Mesodermal cell (in vitro differentiated cells): Measurements from ENCODE around the gene OPCML.

ENCODE experiments used
- H3K27ac ChIP-seq: 2 replicates; pipeline ENCODE4 v1.7.0; 2013; ENCODE audit warnings: mild to moderate bottlenecking, low read depth, low read length, moderate library complexity; ENCODE audit not compliant: severe bottlenecking
- H3K36me3 ChIP-seq: 2 replicates; pipeline ENCODE4 v1.7.1; 2013; ENCODE audit warnings: mild to moderate bottlenecking, low read length, moderate library complexity; ENCODE audit not compliant: control insufficient read depth, insufficient read depth
- H3K4me1 ChIP-seq: one replicate; pipeline ENCODE4 v1.7.1; 2013; ENCODE audit warnings: mild to moderate bottlenecking, low read length; ENCODE audit not compliant: insufficient read depth, control insufficient read depth, poor library complexity, severe bottlenecking
- H3K4me3 ChIP-seq: 2 replicates; pipeline ENCODE4 v1.7.0; 2013; ENCODE audit warnings: low read length, control low read depth, mild to moderate bottlenecking; ENCODE audit not compliant: insufficient read depth, poor library complexity, severe bottlenecking; ENCODE audit errors: extremely low read depth
- H3K9me3 ChIP-seq: 2 replicates; pipeline ENCODE4 v1.7.1; 2013; ENCODE audit warnings: mild to moderate bottlenecking, low read length, moderate library complexity; ENCODE audit not compliant: control insufficient read depth
- WGBS, 2 experiments: methylation state at CpG; one replicate each; pipeline ENCODE4 v1.1.5; 2013; ENCODE audit warnings: missing lambda C conversion rate in 2 of 2; ENCODE audit not compliant: insufficient coverage in 2 of 2; 5-methylcytosine and 5-hydroxymethylcytosine counted together

The OPCML gene

GRCh38 chr11:132904607-132905006 lies 627.7 kb downstream of the OPCML start:
- no peak overlapping the region for H3K4me3 ChIP-seq
- H3K27ac ChIP-seq: no peak overlapping the region
- H3K9me3 ChIP-seq: no peaks in the 10 kb centered on the region
- H3K36me3 ChIP-seq: no peaks in the 10 kb centered on the region
- peaks cover 7% of the 10 kb centered on the region for H3K4me1 ChIP-seq
- 81 to 88% methylated on average over 5 of the region's 5 CpGs for WGBS, 2 experiments

- Histone ChIP-seq H3K27ac (no peak overlapping the region), H3K9me3 (no peaks in the 10 kb centered on the region), H3K4me3 (no peak overlapping the region), H3K4me1 (peaks cover 7% of the 10 kb centered on the region), H3K36me3 (no peaks in the 10 kb centered on the region)
- WGBS, 2 experiments: no CpG with 5 or more reads among the region's 1 CpG
These were observed 628.2 kb downstream of the OPCML start for GRCh38 chr11:132904091-132904490.

GRCh38 chr11:132901638-132902471 lies 630.4 kb downstream of the OPCML start:
- 73 to 81% methylated on average over 4 to 6 of the region's 14 CpGs for WGBS, 2 experiments
- H3K4me3 ChIP-seq: no peak overlapping the region

GRCh38 chr11:132898676-132899075 lies 633.6 kb downstream of the OPCML start:
- Histone ChIP-seq H3K27ac (no peak overlapping the region), H3K36me3 (no peaks in the 10 kb centered on the region), H3K4me1 (peaks cover 7% of the 10 kb centered on the region), H3K9me3 (no peaks in the 10 kb centered on the region), H3K4me3 (no peak overlapping the region)
- WGBS, 2 experiments: 100% methylated on average over 1 of the region's 2 CpGs; no CpG with 5 or more reads in 1 of the 2 experiments

More at GRCh38 chr11:132901638-132902471, 630.4 kb downstream of the OPCML start:
- no peaks in the 10 kb centered on the region for H3K9me3 ChIP-seq
- no peak overlapping the region for H3K27ac ChIP-seq
- no peaks in the 10 kb centered on the region for H3K36me3 ChIP-seq
- peaks cover 7% of the 10 kb centered on the region for H3K4me1 ChIP-seq

GRCh38 chr11:132898021-132898420 lies 634.3 kb downstream of the OPCML start:
- H3K9me3 ChIP-seq: no peaks in the 10 kb centered on the region

GRCh38 chr11:132895340-132895739 lies 637.0 kb downstream of the OPCML start:
- Histone ChIP-seq H3K27ac (no peak overlapping the region), H3K4me3 (no peak overlapping the region), H3K36me3 (no peaks in the 10 kb centered on the region), H3K9me3 (no peaks in the 10 kb centered on the region), H3K4me1 (no peaks in the 10 kb centered on the region)
- 81% methylated on average over 2 to 3 of the region's 3 CpGs for WGBS, 2 experiments

More at GRCh38 chr11:132898021-132898420, 634.3 kb downstream of the OPCML start:
- Histone ChIP-seq H3K36me3 (no peaks in the 10 kb centered on the region), H3K4me1 (peaks cover 7% of the 10 kb centered on the region), H3K4me3 (no peak overlapping the region), H3K27ac (no peak overlapping the region)
- 82 to 100% methylated on average over 1 to 4 of the region's 4 CpGs for WGBS, 2 experiments

- no peak overlapping the region for H3K4me3 ChIP-seq
- no peaks in the 10 kb centered on the region for H3K4me1 ChIP-seq
- H3K9me3 ChIP-seq: no peaks in the 10 kb centered on the region
- no peak overlapping the region for H3K27ac ChIP-seq
- 100% methylated on average over 1 of the region's 1 CpG for WGBS, 2 experiments
- H3K36me3 ChIP-seq: no peaks in the 10 kb centered on the region
These were observed 637.7 kb downstream of the OPCML start for GRCh38 chr11:132894606-132895005.

- Histone ChIP-seq H3K9me3 (no peaks in the 10 kb centered on the region), H3K4me1 (no peaks in the 10 kb centered on the region), H3K36me3 (no peaks in the 10 kb centered on the region), H3K4me3 (no peak overlapping the region), H3K27ac (no peak overlapping the region)
- WGBS, 2 experiments: 92 to 98% methylated on average over 4 to 5 of the region's 5 CpGs
These were observed 639.4 kb downstream of the OPCML start for GRCh38 chr11:132892876-132893275.

GRCh38 chr11:132888226-132888625 lies 644.1 kb downstream of the OPCML start:
- Histone ChIP-seq H3K9me3 (no peaks in the 10 kb centered on the region), H3K36me3 (no peaks in the 10 kb centered on the region), H3K4me1 (peaks cover 8% of the 10 kb centered on the region), H3K4me3 (no peak overlapping the region), H3K27ac (no peak overlapping the region)
- WGBS, 2 experiments: 90 to 91% methylated on average over 2 to 4 of the region's 6 CpGs

GRCh38 chr11:132886335-132886734 lies 646.0 kb downstream of the OPCML start:
- Histone ChIP-seq H3K27ac (no peak overlapping the region), H3K4me1 (peaks cover 8% of the 10 kb centered on the region), H3K4me3 (no peak overlapping the region), H3K36me3 (no peaks in the 10 kb centered on the region), H3K9me3 (no peaks in the 10 kb centered on the region)
- 65 to 70% methylated on average over 4 to 5 of the region's 6 CpGs for WGBS, 2 experiments

- 79 to 91% methylated on average over 2 of the region's 3 CpGs for WGBS, 2 experiments
- H3K9me3 ChIP-seq: no peaks in the 10 kb centered on the region
These were observed 649.1 kb downstream of the OPCML start for GRCh38 chr11:132883241-132883640.

More at GRCh38 chr11:132883241-132883640, 649.1 kb downstream of the OPCML start:
- Histone ChIP-seq H3K27ac (no peak overlapping the region), H3K4me3 (no peak overlapping the region), H3K36me3 (no peaks in the 10 kb centered on the region), H3K4me1 (peaks cover 8% of the 10 kb centered on the region)
